T47D (cell line): Measurements from ENCODE around the gene DKK3.
A peak's percentile ranks its signal among the peaks of the same experiment; 100 is the strongest.

Experiments
- DNase-seq, 2 experiments: peaks; one replicate each; pipeline versions ENCODE4 v3.0.0 to v3.0.0-alpha.2; 2011 to 2012; ENCODE audit warnings: low read depth in 1 of 2, low spot score in 1 of 2
- JUND ChIP-seq: IDR thresholded peaks from 2 replicates; pipeline ENCODE4 v1.6.1; 2012; ENCODE audit warnings: low read depth
- in situ Hi-C: cut with HindIII; loops from 2 replicates; pipeline ENCODE4 v1.10.0; 2016; ENCODE audit warnings: low sequenced_read_pairs, low pct_unique_long_range_greater_than_20kb

DKK3 gene

DNA sequence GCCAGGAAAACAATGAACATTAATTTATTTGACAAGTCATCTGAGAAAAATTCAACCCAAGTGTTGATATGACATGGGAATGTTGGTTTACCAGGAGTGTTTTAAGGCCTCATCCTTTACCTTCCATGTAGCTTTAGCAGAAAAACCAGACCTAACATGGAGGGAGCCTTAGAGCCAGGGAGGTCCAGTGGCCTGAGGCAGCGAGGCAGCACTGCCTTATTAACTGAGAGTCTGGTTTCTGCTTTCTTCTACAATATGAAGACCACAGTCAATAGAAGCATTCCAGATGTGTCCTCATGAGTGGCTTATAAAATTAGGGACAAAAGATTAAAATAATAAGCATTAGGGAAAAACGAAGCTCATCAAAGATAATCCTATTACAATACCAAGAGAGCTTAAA lies 61.5 kb downstream of the DKK3 start:
- no peak for TF ChIP-seq JUND
- DNase-seq = no peak
- in situ Hi-C loops = no loop called here

DNA sequence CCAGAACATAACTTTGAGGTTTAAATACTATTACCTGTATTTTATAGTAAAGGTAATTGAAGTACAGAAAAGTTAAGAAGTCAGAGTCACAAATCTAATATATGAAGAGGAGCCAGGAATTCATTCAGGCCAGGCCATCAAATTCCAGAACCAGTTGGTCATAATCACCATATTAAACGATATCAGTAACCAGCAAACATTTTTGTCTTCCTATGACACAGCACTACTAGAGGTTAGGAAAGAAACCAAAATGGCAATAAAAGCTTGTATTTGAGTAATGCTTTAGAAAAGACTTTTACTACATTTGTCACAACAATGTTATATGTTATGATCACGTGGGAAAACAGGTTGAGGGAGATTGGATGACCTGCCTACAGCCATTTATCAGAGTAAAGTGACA lies 62.2 kb downstream of the DKK3 start:
- no peak for DNase-seq
- in situ Hi-C loops = no loop called here
- TF ChIP-seq JUND = no peak

DNA sequence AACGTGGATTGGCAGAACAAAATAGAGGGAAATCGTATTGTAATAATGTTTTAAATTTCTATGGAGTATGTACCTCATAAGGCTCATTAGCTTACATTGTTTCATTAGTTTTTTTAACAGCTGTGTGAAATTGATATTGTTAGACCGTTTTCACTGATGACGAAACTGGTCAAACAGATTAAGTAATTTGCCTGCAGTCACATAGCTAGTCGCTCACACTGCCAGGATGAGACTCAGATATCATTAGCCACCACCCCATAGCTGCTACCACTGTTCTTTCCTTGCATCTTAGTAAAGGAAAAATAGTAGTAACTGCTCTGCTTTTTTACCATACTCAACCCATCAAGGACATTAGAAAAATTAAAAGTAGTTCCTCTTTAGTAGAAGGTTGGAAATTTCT lies 64.0 kb downstream of the DKK3 start:
- in situ Hi-C loops = no loop called here

DNA sequence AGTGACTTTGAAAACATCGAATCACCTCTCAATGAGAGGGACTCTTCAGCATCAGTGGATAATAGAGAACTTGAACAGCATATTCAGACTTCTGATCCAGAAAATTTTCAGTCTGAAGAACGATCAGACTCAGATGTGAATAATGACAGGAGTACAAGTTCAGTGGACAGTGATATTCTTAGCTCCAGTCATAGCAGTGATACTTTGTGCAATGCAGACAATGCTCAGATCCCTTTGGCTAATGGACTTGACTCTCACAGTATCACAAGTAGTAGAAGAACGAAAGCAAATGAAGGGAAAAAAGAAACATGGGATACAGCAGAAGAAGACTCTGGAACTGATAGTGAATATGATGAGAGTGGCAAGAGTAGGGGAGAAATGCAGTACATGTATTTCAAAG lies 65.8 kb downstream of the DKK3 start:
- TF ChIP-seq JUND = no peak
- in situ Hi-C loops = no loop called here
- DNase-seq = no peak

More for the DNA sequence above, 64.0 kb downstream of the DKK3 start:
- no peak for DNase-seq
- no peak for TF ChIP-seq JUND

DNA sequence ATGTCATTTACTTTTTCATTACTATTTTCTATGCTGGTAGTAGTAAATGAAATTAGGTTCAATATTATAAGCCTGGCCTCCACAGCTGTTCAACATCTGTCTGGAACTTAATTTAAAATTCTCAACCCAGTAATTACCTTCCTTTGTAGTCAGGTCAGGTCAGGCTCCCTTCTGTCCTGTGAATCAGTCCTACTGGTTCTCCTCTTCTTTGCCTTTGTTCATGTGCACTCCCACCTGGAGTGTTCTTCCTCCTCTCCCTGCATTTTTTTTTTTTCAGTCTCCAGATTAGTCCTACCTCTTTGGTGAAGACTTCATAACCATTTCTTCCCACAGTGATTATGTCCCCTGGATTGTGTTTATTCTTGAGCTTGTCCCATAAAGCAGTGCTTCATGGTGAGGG lies 67.9 kb downstream of the DKK3 start:
- DNase-seq = no peak
- in situ Hi-C loops = no loop called here
- no peak for TF ChIP-seq JUND

DNA sequence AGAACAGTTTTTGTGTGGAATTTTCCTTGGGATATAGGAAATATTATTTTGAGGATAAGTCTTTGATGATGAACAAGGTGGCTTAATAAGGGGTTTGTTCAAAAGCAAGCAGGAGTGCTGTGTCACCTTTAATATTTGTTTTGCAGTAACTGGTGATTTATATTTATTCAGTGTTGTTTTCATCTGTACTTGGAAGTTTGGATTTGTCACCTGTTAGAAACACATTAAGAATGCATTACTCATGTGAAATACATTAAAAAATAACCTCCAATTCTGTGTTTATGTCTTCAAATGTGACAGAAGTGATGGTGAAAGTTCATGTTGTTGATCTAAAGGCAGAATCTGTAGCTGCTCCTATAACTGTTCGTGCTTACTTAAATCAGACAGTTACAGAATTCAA lies 70.5 kb downstream of the DKK3 start:
- in situ Hi-C loops = no loop called here

DNA sequence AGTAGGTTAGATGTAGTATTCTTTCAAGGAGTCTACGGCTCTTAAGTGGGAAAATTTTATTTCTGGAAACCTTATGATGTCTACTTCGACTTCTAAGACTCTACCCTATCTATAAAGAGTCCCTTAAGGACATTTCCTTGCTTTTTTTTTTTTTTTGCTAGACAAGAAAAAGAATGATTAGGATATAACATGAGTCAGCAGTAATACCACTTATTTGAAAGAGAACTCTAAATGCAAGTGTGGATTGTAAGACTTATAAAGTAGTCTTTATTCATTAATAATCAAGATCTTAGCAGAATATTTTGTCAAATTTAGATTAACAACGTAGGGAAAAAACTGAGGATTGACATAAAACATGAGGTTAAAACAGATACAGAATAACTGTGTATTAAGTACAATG lies 71.0 kb downstream of the DKK3 start:
- no peak for TF ChIP-seq JUND
- in situ Hi-C loops = no loop called here
- no peak for DNase-seq

More for the DNA sequence above, 70.5 kb downstream of the DKK3 start:
- no peak for DNase-seq
- no peak for TF ChIP-seq JUND

DNA sequence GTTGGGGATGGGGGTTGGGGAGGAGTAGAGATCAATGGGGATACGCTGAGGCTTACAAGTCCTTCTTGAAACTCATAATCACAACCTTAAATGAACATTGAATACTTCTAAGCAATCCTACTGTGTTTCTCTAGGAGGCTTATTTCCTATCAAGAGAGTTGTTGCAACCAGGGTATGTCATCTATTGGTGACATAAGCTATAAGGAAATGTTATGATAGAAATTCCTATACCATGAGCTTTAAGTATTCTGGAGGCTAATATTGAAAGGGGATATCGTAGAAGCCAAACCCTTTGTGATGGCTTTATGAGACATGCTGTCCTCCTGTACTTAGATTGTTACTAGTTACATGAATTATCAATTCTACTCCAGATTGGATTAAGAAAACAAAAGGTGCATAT lies 72.9 kb downstream of the DKK3 start:
- no peak for TF ChIP-seq JUND
- in situ Hi-C loops = no loop called here
- no peak for DNase-seq

DNA sequence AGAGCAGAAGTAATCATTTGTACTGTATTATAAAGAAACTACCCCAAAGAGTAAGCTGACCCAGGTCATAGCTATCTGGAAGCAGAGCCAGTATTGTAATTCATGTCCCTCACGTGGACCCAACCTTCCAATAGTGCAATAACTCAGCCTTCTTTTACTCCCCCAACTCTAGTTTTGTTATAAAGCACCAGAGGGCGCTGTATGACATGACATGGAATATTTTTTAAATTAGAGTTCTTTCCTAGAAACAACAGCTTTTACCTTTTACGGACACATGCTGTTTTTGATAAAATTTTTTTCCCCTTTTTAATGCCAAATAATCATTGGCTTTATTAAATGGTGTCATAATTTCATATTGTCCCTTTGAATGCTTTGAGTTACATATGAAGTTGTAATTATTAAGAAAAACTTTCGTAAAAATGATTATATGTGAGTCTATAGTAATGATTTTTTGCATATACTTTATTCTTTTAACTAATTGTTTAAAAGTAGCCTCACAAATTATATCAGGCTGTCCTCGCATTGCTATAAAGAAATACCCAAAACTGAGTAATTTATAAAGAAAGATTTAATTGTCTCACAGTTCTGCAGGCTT lies 76.9 kb downstream of the DKK3 start:
- TF ChIP-seq JUND = no peak
- peak; percentile 6 to 63 for DNase-seq
- in situ Hi-C loops = no loop called here

DNA sequence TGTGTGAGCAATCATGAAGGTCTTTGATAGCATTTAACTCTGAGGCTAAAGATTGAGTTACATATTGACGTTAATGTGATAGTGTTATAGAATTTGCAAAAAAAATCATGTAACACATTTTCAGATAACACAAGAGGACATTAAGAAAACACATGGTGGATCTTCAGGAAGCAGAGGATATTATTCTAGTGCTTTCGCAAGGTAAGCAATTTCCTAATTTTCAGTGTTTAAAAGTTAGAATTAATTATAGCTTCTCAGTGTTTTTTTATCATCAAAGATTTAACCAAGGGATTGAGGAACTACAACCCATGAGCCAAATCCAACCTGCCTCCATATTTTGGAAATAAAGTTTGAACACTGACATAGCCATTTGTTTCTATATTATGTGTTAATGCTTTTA lies 78.5 kb downstream of the DKK3 start:
- in situ Hi-C loops = no loop called here
- TF ChIP-seq JUND = no peak
- no peak for DNase-seq

DNA sequence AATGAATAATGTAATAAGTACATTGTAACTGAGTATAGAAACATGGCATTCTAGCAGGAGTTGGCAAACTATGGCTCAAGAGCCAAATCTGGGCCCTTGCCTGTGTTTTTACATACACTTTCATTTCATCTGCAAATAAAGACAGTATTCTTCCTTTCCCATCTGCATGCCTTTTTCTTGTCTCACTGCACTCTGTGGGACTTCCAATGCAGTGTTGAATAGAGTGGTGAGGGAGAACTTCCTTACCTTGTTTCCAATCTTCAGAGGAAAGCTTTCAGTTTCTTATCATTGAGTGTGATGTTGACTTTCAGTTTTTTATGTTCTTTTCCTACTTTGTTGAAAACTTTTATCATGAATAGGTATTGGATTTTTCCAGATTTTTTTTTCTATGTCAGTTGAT lies 84.6 kb downstream of the DKK3 start:
- no peak for TF ChIP-seq JUND
- in situ Hi-C loops = no loop called here
- DNase-seq = no peak

DNA sequence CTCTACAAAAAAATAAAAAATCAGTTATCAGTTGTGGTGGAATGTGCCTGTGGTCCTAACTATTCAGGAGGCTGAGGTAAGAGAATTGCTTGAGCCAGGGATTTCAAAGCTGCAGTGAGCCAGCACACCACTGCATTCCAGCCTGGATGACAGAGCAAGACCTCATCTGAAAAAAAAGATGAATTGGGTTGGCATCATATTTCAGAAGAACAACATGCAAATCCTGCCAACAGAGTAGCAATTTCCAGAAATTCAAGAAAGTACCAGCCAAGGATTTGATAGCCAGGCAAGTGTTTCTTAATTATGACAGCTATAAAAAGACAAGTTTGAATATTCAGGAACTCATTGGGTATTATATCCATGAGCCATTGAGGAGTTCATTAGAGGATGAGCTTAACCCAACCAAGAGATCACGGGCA lies 91.4 kb downstream of the DKK3 start:
- in situ Hi-C loops = no loop called here
- no peak for TF ChIP-seq JUND
- DNase-seq = no peak

DNA sequence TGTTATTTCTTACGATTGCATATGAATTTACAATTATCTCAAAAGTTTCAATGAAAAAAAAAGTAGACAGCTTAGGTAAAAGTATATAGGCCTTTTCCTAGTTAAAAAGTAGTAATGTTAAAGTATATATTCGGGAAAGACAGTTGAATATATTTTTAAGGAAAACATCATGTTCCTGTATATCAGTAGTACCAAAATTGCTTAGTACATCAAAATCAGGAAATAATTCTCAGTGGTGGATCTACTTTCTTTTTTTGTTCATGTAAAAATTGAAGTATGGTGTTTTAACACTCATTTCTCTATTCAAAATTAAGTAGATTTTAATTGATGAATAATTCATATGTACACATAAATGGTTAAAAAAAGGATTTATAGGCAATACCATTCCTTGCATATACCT lies 92.8 kb downstream of the DKK3 start:
- in situ Hi-C loops = no loop called here
- no peak for TF ChIP-seq JUND
- no peak for DNase-seq

DNA sequence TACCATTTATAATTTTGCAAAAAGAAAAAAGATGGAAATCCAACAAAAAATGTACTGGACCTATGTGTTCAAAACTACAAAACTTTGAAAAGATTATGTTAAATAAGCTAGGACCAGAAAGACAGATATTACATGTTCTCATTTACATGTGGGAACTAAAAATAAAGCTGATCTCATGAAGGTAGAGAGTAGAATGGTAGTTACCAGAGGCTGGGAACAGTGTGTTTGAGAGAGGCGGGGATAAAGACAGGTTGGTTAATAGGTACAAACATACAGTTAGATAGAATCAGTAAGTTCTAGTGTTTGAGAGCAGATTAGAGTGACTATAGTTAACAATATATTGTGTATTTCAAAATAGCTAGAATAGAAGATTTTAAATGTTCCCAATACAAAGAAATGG lies 95.0 kb downstream of the DKK3 start:
- in situ Hi-C loops = no loop called here
- TF ChIP-seq JUND = no peak
- no peak for DNase-seq
